HG02623 (cell line): ENCODE results near the gene MRI1.
"Not testable (repeated sequence)": the region's sequence is repeated elsewhere in the genome, so short reads cannot be mapped to it uniquely, and the experiment has no call there.

ENCODE experiments used
- ATAC-seq: cut with Tn5 transposase; IDR thresholded peaks from one replicate; pipeline ENCODE4 v1.9.1; 2021; ENCODE audit warnings: moderate library complexity; ENCODE audit not compliant: unreplicated experiment

MRI1 gene

GRCh38 chr19:13793317-13793716, 29.0 kb downstream of the MRI1 start:
- ATAC-seq, result not testable (repeated sequence)

DNA sequence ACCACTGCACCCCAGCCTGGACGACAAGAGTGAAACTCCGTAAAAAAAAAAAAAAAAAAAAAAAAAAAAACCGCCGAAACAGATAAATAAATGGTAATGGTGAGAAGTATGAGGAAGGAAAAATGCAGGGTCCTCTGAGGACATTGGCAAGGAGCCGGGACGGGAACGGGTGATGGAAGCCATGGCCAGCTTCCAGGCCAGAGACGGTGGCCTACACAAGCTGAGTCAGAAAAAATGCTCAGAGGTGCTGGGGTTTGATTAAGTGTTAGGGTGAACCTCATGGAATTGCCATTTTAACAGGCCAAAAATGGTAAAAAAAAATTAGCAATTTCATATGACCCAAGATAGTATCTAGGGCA, 30.1 kb downstream of the MRI1 start:
- no peak for ATAC-seq

- peak; percentile 93 for ATAC-seq
Measured at GRCh38 chr19:13794757-13795589, 30.7 kb downstream of the MRI1 start, which contains the start of gene ZSWIM4. Gene ZSWIM4, plus strand, starts transcription at chr19:13795443. Its CDS starts 206 bp downstream, at chr19:13795649.

GRCh38 chr19:13795595-13796300, 31.4 kb downstream of the MRI1 start:
- peak; percentile 2 for ATAC-seq

DNA sequence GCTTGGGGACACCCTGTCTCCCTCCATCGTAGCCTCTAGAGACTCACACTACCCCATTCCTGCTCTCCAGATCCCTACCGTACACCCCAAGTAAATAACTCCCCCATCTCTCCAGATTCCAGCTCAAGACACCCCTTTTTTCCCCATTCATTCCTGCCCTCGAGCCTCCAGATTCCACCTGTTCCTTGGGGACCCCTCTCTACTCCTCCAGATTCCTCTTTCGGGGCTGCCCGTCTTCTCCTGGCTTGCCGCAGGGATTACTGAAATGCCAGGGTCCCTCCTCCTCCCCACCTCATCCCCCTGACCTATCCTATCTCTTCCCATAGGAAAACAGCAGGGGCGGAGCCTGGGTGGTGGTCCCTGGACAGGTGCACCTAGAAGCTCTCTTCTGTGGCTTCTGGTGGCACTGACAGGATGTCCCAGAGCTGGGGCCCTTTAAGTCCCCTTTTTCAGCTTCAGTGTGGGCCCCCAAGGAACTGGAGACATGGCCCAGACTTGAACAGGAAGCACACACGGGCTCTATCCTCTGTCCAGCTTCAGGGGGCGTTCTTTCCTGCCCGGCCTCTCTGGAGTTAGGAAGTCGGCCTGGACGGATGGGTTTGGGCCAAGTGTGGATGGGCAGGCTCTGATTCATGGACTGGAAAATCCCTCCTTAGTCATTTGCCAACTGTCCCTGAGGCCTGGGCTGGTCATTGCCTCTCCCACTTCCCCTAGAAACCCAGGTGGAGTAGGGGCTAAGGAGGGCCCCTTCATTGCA, 32.2 kb downstream of the MRI1 start:
- no peak for ATAC-seq

DNA sequence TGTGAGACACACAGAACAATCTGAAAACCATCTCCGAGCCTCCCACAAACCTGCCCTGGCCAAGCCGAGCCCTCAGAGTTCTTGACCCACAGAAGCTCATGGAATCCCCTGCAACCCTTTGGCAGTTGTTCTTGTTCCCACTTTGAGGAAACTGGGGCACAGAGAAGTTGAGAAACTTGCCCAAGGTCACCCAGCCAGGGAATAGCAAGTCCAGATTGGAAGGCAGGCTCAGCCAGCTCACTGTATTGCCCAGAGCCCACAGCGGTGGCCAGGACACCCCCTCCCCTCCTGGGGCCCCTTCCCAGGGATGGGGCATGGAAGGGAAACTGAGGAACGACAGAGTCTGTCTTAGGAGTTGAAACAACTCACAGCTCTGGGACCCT, 32.7 kb downstream of the MRI1 start:
- no peak for ATAC-seq

DNA sequence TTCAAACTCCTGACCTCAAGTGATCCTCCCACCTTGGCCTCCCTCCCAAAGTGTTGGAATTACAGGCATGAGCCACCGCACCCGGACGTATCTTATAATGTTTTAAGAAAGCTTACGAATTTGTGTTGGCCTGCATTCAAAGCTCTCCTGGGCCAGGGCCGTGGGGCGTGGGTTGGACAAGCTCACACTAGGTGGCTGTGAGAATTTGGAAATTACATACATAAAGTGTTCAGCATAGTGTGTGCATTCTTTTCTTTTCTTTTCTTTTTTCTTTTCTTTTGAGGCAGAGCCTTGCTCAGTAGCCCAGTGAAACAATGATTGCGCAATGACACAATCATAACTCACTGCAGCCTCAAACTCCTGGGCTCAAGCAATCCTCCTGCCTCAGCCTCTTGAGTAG, 33.5 kb downstream of the MRI1 start:
- ATAC-seq, result no peak

DNA sequence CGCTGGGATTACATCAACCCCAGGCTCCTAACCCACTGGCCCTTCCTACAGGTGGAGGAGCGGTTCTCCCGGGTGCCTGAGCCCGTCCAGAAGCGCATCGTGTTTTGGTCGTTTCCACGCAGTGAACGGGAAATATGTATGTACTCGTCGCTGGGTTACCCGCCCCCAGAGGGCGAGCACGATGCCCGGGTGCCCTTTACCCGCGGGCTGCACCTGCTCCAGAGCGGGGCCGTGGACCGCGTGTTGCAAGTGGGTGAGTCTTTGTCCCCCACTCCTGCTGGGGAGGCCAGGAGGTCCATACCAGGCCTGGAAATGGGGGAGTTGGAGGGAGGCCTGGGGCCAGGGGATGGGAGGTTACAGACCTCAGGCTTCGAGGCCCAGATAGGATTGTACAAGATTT, 35.3 kb downstream of the MRI1 start:
- no peak for ATAC-seq

DNA sequence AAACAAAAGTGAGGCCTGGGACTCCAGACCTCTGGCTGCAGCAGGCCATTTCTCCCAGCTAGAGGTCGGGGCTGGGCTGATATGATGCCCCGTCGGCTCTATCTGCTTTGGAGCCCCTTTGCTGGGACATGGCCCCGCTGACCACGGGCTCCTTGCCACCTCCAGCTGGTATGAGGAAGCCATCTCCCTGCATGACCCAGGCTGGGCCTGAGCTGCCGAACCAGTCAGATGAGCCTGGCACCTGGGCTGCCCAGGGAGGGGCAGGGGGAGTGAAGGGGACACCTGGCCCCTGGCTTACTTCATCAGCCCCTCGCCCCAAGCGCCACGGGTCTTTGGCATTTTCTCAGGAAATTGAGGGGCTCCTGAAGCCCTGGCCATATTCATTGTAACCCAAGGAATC, 38.7 kb downstream of the MRI1 start:
- ATAC-seq, result no peak

- no peak for ATAC-seq
Measured at GRCh38 chr19:13804830-13805683, 40.7 kb downstream of the MRI1 start.

DNA sequence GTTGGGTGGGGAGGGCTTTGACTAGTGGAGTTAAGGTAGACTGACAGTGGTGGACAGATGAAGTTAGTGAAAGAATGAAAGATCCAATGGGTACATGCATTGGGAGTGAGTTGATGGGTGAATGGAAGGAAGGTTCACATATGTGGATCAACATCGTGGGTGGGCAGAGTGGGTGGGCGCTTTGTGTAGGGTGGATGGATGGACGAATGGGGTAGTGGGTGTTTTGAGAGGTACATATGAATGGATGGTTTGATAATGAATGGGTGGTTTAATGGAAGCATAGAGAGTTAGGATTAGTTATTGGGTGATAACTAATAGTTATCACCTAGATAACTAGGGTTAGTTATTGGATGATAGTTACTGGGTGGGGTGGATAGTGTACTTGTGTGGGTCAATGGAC, 42.4 kb downstream of the MRI1 start:
- ATAC-seq, result no peak

DNA sequence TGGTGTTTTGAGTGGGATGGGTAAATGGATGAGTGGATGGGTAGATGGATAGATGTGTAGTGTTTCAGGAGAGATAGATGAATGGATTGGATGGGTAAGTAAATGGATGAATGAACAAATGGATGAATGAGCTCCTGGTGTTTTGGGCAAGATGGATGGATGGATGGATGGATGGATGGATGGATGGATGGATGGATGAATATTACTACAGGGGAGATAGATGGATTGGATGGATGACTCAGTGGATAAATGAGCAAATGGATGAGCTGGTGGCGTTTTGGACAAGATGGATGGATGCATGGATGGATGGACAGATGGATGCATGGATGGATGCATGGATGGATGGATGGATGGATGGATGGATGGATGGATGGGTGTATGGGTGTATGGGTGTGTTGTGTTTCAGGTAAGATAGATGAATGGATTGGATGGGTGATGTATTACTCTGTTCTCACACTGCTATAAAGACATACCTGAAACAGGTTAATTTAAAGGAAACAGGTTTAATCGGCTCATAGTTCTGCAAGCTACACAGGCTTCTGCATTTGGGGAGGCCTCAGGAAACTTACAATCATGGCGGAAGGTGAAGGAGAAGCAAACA, 43.2 kb downstream of the MRI1 start:
- ATAC-seq, result no peak

GRCh38 chr19:13808856-13809255, 44.5 kb downstream of the MRI1 start:
- no peak for ATAC-seq

- ATAC-seq, result no peak
Measured at GRCh38 chr19:13812544-13812943, 48.2 kb downstream of the MRI1 start.

- no peak for ATAC-seq
Measured at GRCh38 chr19:13813147-13813546, 48.8 kb downstream of the MRI1 start.

DNA sequence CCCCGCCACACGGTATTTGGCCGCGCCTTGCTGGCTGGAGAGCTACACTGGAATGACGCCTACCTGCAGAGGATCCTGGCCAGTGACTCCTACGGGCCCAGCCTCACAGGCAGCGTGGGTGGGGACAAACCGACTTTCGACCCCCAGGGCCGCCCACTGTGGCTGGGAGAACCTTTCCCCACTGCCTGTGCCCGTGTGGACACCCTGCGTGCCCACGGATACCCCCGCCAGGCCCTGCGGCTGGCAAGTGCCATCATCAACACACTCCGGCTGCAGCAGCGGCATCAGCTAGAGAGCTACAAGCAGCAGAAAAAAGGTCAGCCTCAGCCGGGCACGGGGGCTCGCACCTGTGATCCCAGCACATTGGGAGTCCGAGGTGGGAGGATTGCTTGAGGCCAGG, 50.2 kb downstream of the MRI1 start:
- no peak for ATAC-seq

DNA sequence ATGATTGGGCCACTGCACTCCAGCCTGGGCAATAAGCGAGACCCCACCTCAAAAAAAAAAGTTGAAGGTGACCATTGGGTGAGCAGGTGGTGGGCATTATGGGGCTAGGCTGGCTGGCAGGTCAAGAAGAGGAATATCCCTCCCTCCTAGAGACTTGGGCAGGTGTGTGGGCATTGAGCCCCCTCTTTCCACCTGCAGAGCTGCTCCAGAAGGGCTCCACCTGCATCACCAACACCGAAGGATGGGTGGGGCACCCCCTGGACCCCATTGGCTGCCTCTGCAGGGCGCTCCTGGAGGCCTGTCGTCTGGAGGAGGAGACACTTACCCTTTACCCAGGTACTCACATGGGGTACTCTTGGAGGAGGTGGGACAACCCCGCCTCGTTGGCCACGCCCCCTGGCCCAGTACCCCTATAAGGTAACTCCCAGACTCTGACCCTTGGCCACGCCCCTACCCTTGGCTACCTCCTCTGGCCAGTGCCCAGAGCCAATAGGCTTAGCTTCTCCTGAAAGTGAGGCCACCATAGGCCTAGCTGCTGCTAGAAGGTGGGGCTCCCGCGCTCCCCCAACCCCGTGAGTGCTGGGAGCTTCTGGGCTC, 52.8 kb downstream of the MRI1 start:
- ATAC-seq, result no peak

DNA sequence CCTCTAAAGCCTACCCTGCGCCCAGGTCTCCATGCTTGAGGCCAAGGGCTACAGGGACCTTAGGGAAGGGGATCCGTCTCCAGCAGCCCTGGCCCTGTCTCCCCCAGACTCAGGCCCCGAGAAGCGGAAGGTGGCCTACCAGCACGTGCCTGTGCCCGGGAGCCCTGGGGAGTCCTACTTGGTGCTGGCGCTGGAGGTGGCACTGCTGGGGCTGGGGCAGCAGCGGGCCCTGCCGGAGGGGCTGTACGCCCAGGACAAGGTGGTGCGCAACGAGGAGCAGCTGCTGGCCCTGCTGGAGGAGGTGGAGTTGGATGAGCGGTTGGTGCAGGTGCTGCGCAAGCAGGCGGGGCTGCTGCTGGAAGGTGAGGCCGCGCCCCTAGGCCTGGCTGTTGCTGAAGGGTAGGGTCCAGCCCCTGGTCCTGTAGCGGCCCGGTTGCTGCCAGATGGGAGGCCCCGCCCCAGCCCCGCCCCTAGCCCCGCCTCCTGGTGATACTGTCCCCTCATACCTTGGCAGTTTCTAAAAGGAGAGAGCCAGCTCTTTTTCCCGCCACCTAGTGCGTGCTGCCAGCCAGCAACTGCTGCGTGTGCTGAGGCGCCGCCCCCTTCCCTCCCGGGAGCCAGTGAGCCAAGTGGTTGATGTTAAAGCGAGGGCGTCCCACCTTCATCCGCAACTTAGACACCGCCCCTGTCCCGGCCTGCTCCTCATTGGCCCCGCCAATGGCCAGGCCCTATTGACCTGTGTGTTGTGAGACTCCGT, 53.5 kb downstream of the MRI1 start:
- no peak for ATAC-seq

DNA sequence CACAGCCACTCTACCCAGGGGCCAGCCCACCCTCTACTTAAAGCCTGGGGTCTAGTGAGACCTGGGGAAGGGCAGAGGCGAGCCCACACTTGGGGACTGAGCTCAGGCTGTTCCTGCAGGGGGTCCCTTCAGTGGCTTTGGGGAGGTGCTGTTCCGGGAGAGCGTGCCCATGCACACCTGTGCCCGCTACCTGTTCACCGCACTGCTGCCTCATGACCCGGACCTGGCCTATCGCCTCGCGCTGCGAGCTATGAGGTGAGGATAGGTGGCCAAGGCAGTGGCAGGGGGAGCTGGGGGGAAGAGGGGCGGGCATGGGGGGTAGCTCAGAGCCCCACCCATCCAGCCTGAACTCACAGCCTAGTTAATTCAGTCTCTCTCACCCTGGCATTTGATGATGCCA, 54.9 kb downstream of the MRI1 start:
- no peak for ATAC-seq
